ENCODE results near the gene KRT222. TPM values are rescaled to one million over a fixed set of nuclear protein-coding genes. Genes with fewer than 3 reads are reported as not detected.

The KRT222 gene
- total RNA-seq, 2 experiments from 2014 or later = not detected

- intact Hi-C loops (cut with micrococcal nuclease) = loop anchor here (2.0 to 10.0 kb wide), 3 partner anchors 23 to 1041 kb away; partner anchors contain the start of gene SMARCE1
- Mint-ChIP-seq H3K4me1 (ENCODE audit: low read depth) (peaks cover 60% of the 10 kb centered on the region), H3K36me3 (peaks cover 6% of the 10 kb centered on the region), H3K4me3 (no peak overlapping the region), H3K9me3 (no peaks in the 10 kb centered on the region), H3K27me3 (no peaks in the 10 kb centered on the region), H3K27ac (no peak overlapping the region)
- ChIA-PET POLR2A (interaction anchor here (1.1 to 2.0 kb wide), 3 partner anchors 11 to 62 kb away, joined by 3 to 16 read pairs (median 7); partner anchors contain the start of gene SMARCE1), CTCF (interaction anchor here (1.0 to 1.8 kb wide), 2 partner anchors 11 to 62 kb away, joined by 3 to 15 read pairs; no protein-coding TSS in a partner anchor)
- DNase-seq = no peak
These were observed 41.4 kb downstream of the KRT222 start for GRCh38 chr17:40623419-40624210.

GRCh38 chr17:40622509-40622928 lies 42.5 kb downstream of the KRT222 start:
- no peaks in the 10 kb centered on the region for H3K9me3 Mint-ChIP-seq
- peak; percentile 38 for DNase-seq
- peaks cover 60% of the 10 kb centered on the region for H3K4me1 Mint-ChIP-seq (ENCODE audit: low read depth)
- ChIA-PET CTCF (interaction anchor here (1.0 to 11.9 kb wide), 4 partner anchors 11 to 59 kb away, joined by 3 to 172 read pairs (median 4); partner anchors contain the start of gene CCR7), POLR2A (interaction anchor here (0.6 to 3.6 kb wide), 3 partner anchors 20 to 59 kb away, joined by 3 to 13 read pairs (median 4); partner anchors contain the start of gene SMARCE1)
- intact Hi-C loops (cut with micrococcal nuclease) = loop anchor here (5.0 to 10.0 kb wide), 2 partner anchors 170 to 1042 kb away; no protein-coding TSS in a partner anchor
- no peak overlapping the region for H3K4me3 Mint-ChIP-seq
- no peak overlapping the region for H3K27ac Mint-ChIP-seq
- H3K36me3 Mint-ChIP-seq = peaks cover 1% of the 10 kb centered on the region
- H3K27me3 Mint-ChIP-seq = no peaks in the 10 kb centered on the region

GRCh38 chr17:40621578-40621977 lies 43.4 kb downstream of the KRT222 start:
- DNase-seq = no peak
- no peak overlapping the region for H3K27ac Mint-ChIP-seq
- H3K4me3 Mint-ChIP-seq = no peak overlapping the region
- peaks cover 63% of the 10 kb centered on the region for H3K4me1 Mint-ChIP-seq (ENCODE audit: low read depth)
- ChIA-PET CTCF (interaction anchor here (0.9 to 11.9 kb wide), 7 partner anchors 10 to 1044 kb away, joined by 3 to 172 read pairs (median 3); partner anchors contain the start of gene CCR7), POLR2A (interaction anchor here (3.6 kb wide), 1 partner anchor 26 kb away, joined by 13 read pairs; the partner anchor contains the start of gene SMARCE1)
- H3K27me3 Mint-ChIP-seq = no peaks in the 10 kb centered on the region
- intact Hi-C loops (cut with micrococcal nuclease) = loop anchor here (5.0 to 10.0 kb wide), 2 partner anchors 171 to 1043 kb away; no protein-coding TSS in a partner anchor
- H3K9me3 Mint-ChIP-seq = no peaks in the 10 kb centered on the region
- no peaks in the 10 kb centered on the region for H3K36me3 Mint-ChIP-seq

GRCh38 chr17:40621019-40621418 lies 44.0 kb downstream of the KRT222 start:
- H3K27me3 Mint-ChIP-seq = no peaks in the 10 kb centered on the region
- H3K9me3 Mint-ChIP-seq = no peaks in the 10 kb centered on the region
- no peaks in the 10 kb centered on the region for H3K36me3 Mint-ChIP-seq
- H3K27ac Mint-ChIP-seq = no peak overlapping the region
- ChIA-PET POLR2A (interaction anchor here (3.6 kb wide), 1 partner anchor 26 kb away, joined by 13 read pairs; the partner anchor contains the start of gene SMARCE1), CTCF (interaction anchor here (0.7 to 11.9 kb wide), 10 partner anchors 8 to 1049 kb away, joined by 3 to 172 read pairs (median 4); partner anchors contain the start of gene CCR7)
- no peak for DNase-seq
- H3K4me3 Mint-ChIP-seq = peak overlapping the region; percentile 12
- intact Hi-C loops (cut with micrococcal nuclease) = loop anchor here (5.0 to 10.0 kb wide), 2 partner anchors 171 to 1044 kb away; no protein-coding TSS in a partner anchor
- peaks cover 69% of the 10 kb centered on the region for H3K4me1 Mint-ChIP-seq (ENCODE audit: low read depth)

- H3K9me3 Mint-ChIP-seq = no peaks in the 10 kb centered on the region
- peak overlapping the region; percentile 69 for H3K4me3 Mint-ChIP-seq
- H3K27ac Mint-ChIP-seq = peak overlapping the region; percentile 79
- H3K4me1 Mint-ChIP-seq (ENCODE audit: low read depth) = peaks cover 70% of the 10 kb centered on the region
- CTCF ChIA-PET = interaction anchor here (0.6 to 11.9 kb wide), 23 partner anchors 8 to 1047 kb away, joined by 3 to 172 read pairs (median 5); partner anchors contain the start of genes CCR7, SMARCE1 and TOP2A
- no peaks in the 10 kb centered on the region for H3K27me3 Mint-ChIP-seq
- DNase-seq = no peak
- intact Hi-C loops (cut with micrococcal nuclease) = no loop called here
- no peaks in the 10 kb centered on the region for H3K36me3 Mint-ChIP-seq
- POLR2A ChIA-PET = interaction anchor here (1.0 to 3.6 kb wide), 5 partner anchors 11 to 57 kb away, joined by 3 to 13 read pairs (median 5); partner anchors contain the start of gene SMARCE1
These were observed 46.0 kb downstream of the KRT222 start for GRCh38 chr17:40618754-40619625.

GRCh38 chr17:40617678-40618240 lies 47.2 kb downstream of the KRT222 start:
- Mint-ChIP-seq H3K4me3 (no peak overlapping the region), H3K27ac (no peak overlapping the region), H3K36me3 (no peaks in the 10 kb centered on the region), H3K4me1 (ENCODE audit: low read depth) (peaks cover 72% of the 10 kb centered on the region), H3K27me3 (no peaks in the 10 kb centered on the region), H3K9me3 (no peaks in the 10 kb centered on the region)
- ChIA-PET POLR2A (interaction anchor here (1.0 kb wide), 1 partner anchor 63 kb away, joined by 3 read pairs; no protein-coding TSS in a partner anchor), CTCF (interaction anchor here (1.5 to 11.9 kb wide), 2 partner anchors 40 to 54 kb away, joined by 4 to 172 read pairs; partner anchors contain the start of gene CCR7)
- intact Hi-C loops (cut with micrococcal nuclease) = no loop called here
- no peak for DNase-seq

GRCh38 chr17:40616592-40616991 lies 48.4 kb downstream of the KRT222 start:
- Mint-ChIP-seq H3K27me3 (no peaks in the 10 kb centered on the region), H3K9me3 (no peaks in the 10 kb centered on the region), H3K4me3 (no peak overlapping the region), H3K27ac (no peak overlapping the region), H3K4me1 (ENCODE audit: low read depth) (peaks cover 71% of the 10 kb centered on the region), H3K36me3 (no peaks in the 10 kb centered on the region)
- intact Hi-C loops (cut with micrococcal nuclease) = no loop called here
- no peak for DNase-seq
- POLR2A ChIA-PET = no interaction called here
- CTCF ChIA-PET = interaction anchor here (0.6 to 11.9 kb wide), 6 partner anchors 13 to 84 kb away, joined by 3 to 172 read pairs (median 4); partner anchors contain the start of gene CCR7

GRCh38 chr17:40615841-40616476 lies 49.0 kb downstream of the KRT222 start:
- POLR2A ChIA-PET = interaction anchor here (1.1 to 10.0 kb wide), 5 partner anchors 9 to 54 kb away, joined by 3 to 169 read pairs (median 5); partner anchors contain the start of gene CCR7
- no peaks in the 10 kb centered on the region for H3K9me3 Mint-ChIP-seq
- intact Hi-C loops (cut with micrococcal nuclease) = loop anchor here (1.0 kb wide), 1 partner anchor 55 kb away; no protein-coding TSS in a partner anchor
- CTCF ChIA-PET = interaction anchor here (0.8 to 11.9 kb wide), 11 partner anchors 11 to 1047 kb away, joined by 3 to 172 read pairs (median 4); partner anchors contain the start of gene CCR7
- no peak overlapping the region for H3K4me3 Mint-ChIP-seq
- H3K36me3 Mint-ChIP-seq = no peaks in the 10 kb centered on the region
- H3K4me1 Mint-ChIP-seq (ENCODE audit: low read depth) = peaks cover 74% of the 10 kb centered on the region
- DNase-seq = no peak
- peak overlapping the region; percentile 49 for H3K27ac Mint-ChIP-seq
- no peaks in the 10 kb centered on the region for H3K27me3 Mint-ChIP-seq

GRCh38 chr17:40615068-40615840 lies 49.7 kb downstream of the KRT222 start:
- ChIA-PET CTCF (interaction anchor here (0.7 to 11.9 kb wide), 16 partner anchors 11 to 1048 kb away, joined by 3 to 172 read pairs (median 4); partner anchors contain the start of genes CCR7 and SMARCE1), POLR2A (interaction anchor here (0.6 to 10.0 kb wide), 8 partner anchors 10 to 62 kb away, joined by 3 to 169 read pairs (median 5); partner anchors contain the start of gene CCR7)
- Mint-ChIP-seq H3K4me1 (ENCODE audit: low read depth) (peaks cover 74% of the 10 kb centered on the region), H3K27ac (peak overlapping the region; percentile 79), H3K9me3 (no peaks in the 10 kb centered on the region), H3K27me3 (no peaks in the 10 kb centered on the region), H3K4me3 (peak overlapping the region; percentile 23), H3K36me3 (no peaks in the 10 kb centered on the region)
- intact Hi-C loops (cut with micrococcal nuclease) = loop anchor here (1.0 kb wide), 1 partner anchor 54 kb away; no protein-coding TSS in a partner anchor
- peak; percentile 57 for DNase-seq

All from activated CD4-positive, alpha-beta memory T cell treated with anti-CD3 and anti-CD28 coated beads for 36 hours (primary cell).